Breast epithelium (tissue), 4 donors: Measurements from ENCODE around the gene GBP2. TPM values are rescaled to one million over a fixed set of nuclear protein-coding genes. Genes with fewer than 3 reads are reported as not detected.

Experiments used
- DNase-seq, 2 donors: peaks; one replicate each; pipeline ENCODE4 v3.0.0-alpha.2; 2019; ENCODE audit warnings: low spot score in 2 of 2
- H3K27ac ChIP-seq, 2 donors: fragments of 200-600 bp; sonication (generic) in 1 of 2; one replicate each; pipeline ENCODE4 v1.5.1; 2016 to 2019; ENCODE audit warnings: mild to moderate bottlenecking in 1 of 2
- H3K27me3 ChIP-seq, 2 donors: fragments of 200-600 bp; sonication (generic) in 1 of 2; one replicate each; pipeline versions ENCODE4 v1.5.1 to v1.6.0; 2017 to 2019; ENCODE audit warnings: control low read depth in 1 of 2, mild to moderate bottlenecking in 1 of 2
- H3K36me3 ChIP-seq: fragments of 200-600 bp; one replicate; pipeline ENCODE4 v1.5.1; 2019
- H3K4me1 ChIP-seq, 2 donors: fragments of 200-600 bp; sonication (generic); one replicate each; pipeline ENCODE4 v1.5.1; 2016 to 2019; ENCODE audit warnings: control low read depth in 1 of 2
- H3K4me3 ChIP-seq, 3 donors: fragments of 200-600 bp; sonication (generic); 1 replicate in 2 of 3; 2 replicates in 1 of 3; pipeline ENCODE4 v1.5.1; 2016 to 2019; ENCODE audit warnings: mild to moderate bottlenecking in 3 of 3, moderate library complexity in 2 of 3
- H3K9me3 ChIP-seq, 2 donors: fragments of 200-600 bp; sonication (generic) in 1 of 2; one replicate each; pipeline ENCODE4 v1.5.1; 2016 to 2019; ENCODE audit warnings: control low read depth in 1 of 2
- POLR2A ChIP-seq: fragments of 450-650 bp; IDR thresholded peaks from one replicate; pipeline ENCODE4 v1.6.1; 2016; ENCODE audit warnings: antibody characterized with exemption, mild to moderate bottlenecking, moderate library complexity
- POLR2AphosphoS5 ChIP-seq, 3 donors: sonication (generic); formaldehyde crosslinking; IDR thresholded peaks; one replicate each; pipeline ENCODE4 v1.6.1; 2017; ENCODE audit warnings: antibody characterized with exemption in 3 of 3
- intact Hi-C: fragments of 100-400 bp; cut with DNase I; formaldehyde crosslinking; loops from one replicate; pipeline ENCODE4 v1.15.1; 2023; ENCODE audit warnings: low total_unique reads
- total RNA-seq, 3 donors: library from RNA; depleted of rRNA; stranded (reverse); fragments of >200 nt; gene quantifications; one replicate each; pipeline ENCODE4 v1.1.0, GENCODE V29; 2016
- TF ChIP-seq, protein P1 (sequence below), 3 donors: fragments of 450-650 bp; IDR thresholded peaks; one replicate each; pipeline ENCODE4 v1.5.1; 2016 to 2017; ENCODE audit warnings: antibody characterized with exemption in 3 of 3, mild to moderate bottlenecking in 3 of 3, moderate library complexity in 3 of 3

The GBP2 gene
- total RNA-seq, 3 donors from 2014 or later = 53.0 to 219 (median 122) TPM

DNA sequence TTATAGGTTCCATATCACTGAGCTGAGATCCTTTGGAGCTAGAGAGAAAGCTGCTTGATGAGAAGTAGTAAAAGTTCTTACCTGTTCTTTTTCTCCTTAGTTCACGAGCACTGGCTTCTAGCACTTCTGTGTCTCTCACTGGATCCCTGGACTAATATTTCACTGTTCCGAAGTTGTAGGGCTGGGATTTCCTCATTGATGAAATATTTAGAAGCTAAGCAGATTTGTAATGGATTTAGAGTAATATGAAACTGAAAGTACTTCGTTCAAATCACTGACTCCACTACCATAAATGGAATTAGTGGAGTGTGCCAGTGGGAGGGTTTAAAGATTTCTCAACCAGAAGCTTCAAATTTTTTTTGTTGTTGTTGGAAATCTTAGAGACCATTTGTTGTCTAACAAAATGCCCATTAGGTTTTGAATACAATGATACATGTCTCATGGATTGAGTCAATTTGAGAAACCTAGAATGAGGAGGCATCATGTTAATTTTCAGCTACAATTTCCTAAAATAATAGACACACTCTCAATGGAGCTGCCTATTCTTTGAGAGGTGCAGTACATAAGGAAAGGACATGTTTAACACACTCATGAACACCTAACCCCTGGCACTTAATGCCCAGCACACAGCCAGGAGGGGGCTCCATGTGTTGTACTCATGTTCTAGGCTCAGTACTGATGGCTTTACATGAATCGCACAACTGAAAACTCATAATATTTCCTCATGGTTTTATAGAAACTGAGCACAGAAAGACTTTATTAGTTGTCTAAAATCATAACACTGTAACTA is 60.6 kb downstream of the GBP2 start, which contains the start of gene GBP1:
GBP1 (minus strand) TSS at position 130 of the 790 bp plus-strand sequence. CDS start 1,974 bp downstream, outside the sequence.
- H3K4me1 ChIP-seq = no peaks in the 10 kb centered on the region
- H3K9me3 ChIP-seq = no peaks in the 10 kb centered on the region
- DNase-seq = no peak
- no peaks in the 10 kb centered on the region for H3K27me3 ChIP-seq
- TF ChIP-seq, protein P1, sequence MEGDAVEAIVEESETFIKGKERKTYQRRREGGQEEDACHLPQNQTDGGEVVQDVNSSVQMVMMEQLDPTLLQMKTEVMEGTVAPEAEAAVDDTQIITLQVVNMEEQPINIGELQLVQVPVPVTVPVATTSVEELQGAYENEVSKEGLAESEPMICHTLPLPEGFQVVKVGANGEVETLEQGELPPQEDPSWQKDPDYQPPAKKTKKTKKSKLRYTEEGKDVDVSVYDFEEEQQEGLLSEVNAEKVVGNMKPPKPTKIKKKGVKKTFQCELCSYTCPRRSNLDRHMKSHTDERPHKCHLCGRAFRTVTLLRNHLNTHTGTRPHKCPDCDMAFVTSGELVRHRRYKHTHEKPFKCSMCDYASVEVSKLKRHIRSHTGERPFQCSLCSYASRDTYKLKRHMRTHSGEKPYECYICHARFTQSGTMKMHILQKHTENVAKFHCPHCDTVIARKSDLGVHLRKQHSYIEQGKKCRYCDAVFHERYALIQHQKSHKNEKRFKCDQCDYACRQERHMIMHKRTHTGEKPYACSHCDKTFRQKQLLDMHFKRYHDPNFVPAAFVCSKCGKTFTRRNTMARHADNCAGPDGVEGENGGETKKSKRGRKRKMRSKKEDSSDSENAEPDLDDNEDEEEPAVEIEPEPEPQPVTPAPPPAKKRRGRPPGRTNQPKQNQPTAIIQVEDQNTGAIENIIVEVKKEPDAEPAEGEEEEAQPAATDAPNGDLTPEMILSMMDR (IDR thresholded peaks at IDR 0.05) = no peak
- TF ChIP-seq POLR2AphosphoS5 (IDR thresholded peaks at IDR 0.05) = peak in 2 of 3 donors; percentile 30 to 53
- TF ChIP-seq POLR2A = peak; percentile 15
- peak within 1 kb of the TSS; percentile 92 to 93 for H3K27ac ChIP-seq
- H3K4me3 ChIP-seq = peak within 1 kb of the TSS; percentile 50 to 67 (median 53)
- no peaks in the 10 kb centered on the region for H3K36me3 ChIP-seq
- intact Hi-C loops = no loop called here

DNA sequence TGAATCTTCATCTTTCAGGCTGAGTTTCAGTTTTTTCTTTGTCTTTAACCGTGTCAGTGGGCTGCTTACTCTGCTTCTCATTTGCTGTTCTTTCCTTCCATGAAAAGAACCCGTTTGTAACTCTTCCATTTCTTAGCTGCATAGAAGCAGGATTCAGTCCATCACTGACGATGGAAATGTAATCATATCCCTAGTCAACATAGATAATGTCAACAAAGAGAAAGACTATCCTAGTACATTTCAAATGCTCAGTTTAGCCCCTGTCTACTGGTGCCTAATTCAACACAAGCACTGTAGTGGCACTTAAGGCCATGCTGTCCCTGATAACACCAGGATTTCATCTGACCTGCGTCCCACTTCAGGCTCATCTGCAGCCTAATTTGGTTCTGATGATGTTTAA is 61.3 kb downstream of the GBP2 start:
- no peak for DNase-seq
- Histone ChIP-seq H3K36me3 (no peaks in the 10 kb centered on the region), H3K4me1 (no peaks in the 10 kb centered on the region), H3K27me3 (no peaks in the 10 kb centered on the region), H3K27ac (peak overlapping the region; percentile 92 to 93), H3K9me3 (no peaks in the 10 kb centered on the region), H3K4me3 (peak overlapping the region; percentile 50 to 67 (median 53))
- intact Hi-C loops = no loop called here
- TF ChIP-seq POLR2A = no peak
- no peak for TF ChIP-seq POLR2AphosphoS5 (IDR thresholded peaks at IDR 0.05)
- TF ChIP-seq, protein P1 (IDR thresholded peaks at IDR 0.05) = no peak

DNA sequence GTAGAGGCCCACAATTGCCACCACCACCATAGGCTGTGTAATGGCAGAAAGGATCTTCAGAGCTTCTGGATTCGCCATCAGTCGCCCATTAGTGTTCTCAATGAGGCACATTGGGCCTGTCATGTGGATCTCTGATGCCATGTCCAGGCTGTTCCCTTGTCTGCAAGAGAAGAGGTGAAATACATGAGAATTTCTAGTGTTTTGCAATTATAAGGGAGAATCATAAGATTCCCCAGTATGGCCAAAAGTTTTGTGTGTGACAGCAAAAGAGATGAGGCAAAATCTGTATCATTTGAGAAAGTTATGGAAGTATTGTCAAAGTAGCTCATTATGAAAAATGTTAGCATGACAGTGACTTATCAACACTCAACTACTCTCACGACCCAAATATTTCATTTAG is 62.8 kb downstream of the GBP2 start:
- intact Hi-C loops = no loop called here
- Histone ChIP-seq H3K9me3 (no peaks in the 10 kb centered on the region), H3K4me1 (no peaks in the 10 kb centered on the region), H3K27ac (peak overlapping the region; percentile 92 to 93), H3K4me3 (peak overlapping the region in 2 of 3 donors; percentile 53 to 67), H3K27me3 (no peaks in the 10 kb centered on the region), H3K36me3 (no peaks in the 10 kb centered on the region)
- no peak for DNase-seq
- TF ChIP-seq, protein P1 (IDR thresholded peaks at IDR 0.05) = no peak
- TF ChIP-seq POLR2A (no peak), POLR2AphosphoS5 (IDR thresholded peaks at IDR 0.05) (no peak)

DNA sequence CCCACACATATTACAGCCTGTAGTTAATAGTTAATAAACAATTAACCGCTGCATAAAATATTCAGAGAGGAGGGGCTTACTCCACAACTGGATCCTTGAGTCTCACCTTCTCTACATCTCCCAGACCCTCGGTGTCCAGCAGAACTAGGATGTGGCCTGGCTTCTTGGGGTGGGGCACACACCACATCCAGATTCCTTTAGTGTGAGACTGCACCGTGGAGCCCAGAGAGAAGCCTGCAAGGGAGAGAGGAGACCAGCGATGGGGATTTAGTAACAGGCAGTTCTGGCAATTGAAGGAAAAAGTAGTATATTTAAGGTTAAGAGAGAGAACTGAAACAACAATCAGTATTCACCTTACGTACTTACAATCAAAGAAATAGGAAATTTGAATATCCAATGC is 65.8 kb downstream of the GBP2 start:
- Histone ChIP-seq H3K27me3 (no peaks in the 10 kb centered on the region), H3K4me1 (no peaks in the 10 kb centered on the region), H3K27ac (no peak overlapping the region), H3K9me3 (no peaks in the 10 kb centered on the region), H3K4me3 (no peak overlapping the region), H3K36me3 (no peaks in the 10 kb centered on the region)
- intact Hi-C loops = no loop called here
- no peak for TF ChIP-seq POLR2AphosphoS5 (IDR thresholded peaks at IDR 0.05)
- TF ChIP-seq POLR2A = no peak
- TF ChIP-seq, protein P1 (IDR thresholded peaks at IDR 0.05) = no peak
- no peak for DNase-seq

Other genes with a start within 250 kb of the GBP2 start
- 10 to 100 TPM; 33.9 to 53.1 (median 37.4) TPM for gene GTF2B, start 234.5 kb downstream of the GBP2 start, total RNA-seq
- gene KYAT3, start 133.5 kb downstream of the GBP2 start, total RNA-seq = 10 to 100 TPM; 35.1 to 52.5 (median 46.7) TPM
- gene RBMXL1, start 133.5 kb downstream of the GBP2 start, total RNA-seq = 10 to 100 TPM; 18.6 to 21.9 (median 18.7) TPM
- gene GBP3, start 103.2 kb downstream of the GBP2 start, total RNA-seq = 10 to 100 TPM; 10.1 to 44.9 (median 22.9) TPM
- 10 to 100 TPM in 2 of 3 donors, 1 to 10 TPM in 1; 8.0 to 58.0 (median 29.5) TPM for gene GBP1, start 60.9 kb downstream of the GBP2 start, total RNA-seq
- not detected for gene GBP7, start 49.9 kb upstream of the GBP2 start, total RNA-seq
- gene GBP4, start 72.8 kb upstream of the GBP2 start, total RNA-seq = 1 to 10 TPM; 3.6 to 5.1 (median 4.2) TPM
- gene GBP5, start 146.7 kb upstream of the GBP2 start, total RNA-seq = 1 to 10 TPM; 1.8 to 3.1 (median 2.6) TPM
- gene GBP6, start 237.9 kb upstream of the GBP2 start, total RNA-seq = under 1 TPM in 1 of 3 donors, not detected in 2; 0.44 TPM